ENCODE data around the gene KLHL40.

Gene KLHL40

GRCh38 chr3:42685363-42685881 is at the start of gene KLHL40:
TSS of gene KLHL40 (plus strand) at chr3:42685537. CDS start at chr3:42685619, 82 bp downstream.
- no peak for DNase-seq

DNA sequence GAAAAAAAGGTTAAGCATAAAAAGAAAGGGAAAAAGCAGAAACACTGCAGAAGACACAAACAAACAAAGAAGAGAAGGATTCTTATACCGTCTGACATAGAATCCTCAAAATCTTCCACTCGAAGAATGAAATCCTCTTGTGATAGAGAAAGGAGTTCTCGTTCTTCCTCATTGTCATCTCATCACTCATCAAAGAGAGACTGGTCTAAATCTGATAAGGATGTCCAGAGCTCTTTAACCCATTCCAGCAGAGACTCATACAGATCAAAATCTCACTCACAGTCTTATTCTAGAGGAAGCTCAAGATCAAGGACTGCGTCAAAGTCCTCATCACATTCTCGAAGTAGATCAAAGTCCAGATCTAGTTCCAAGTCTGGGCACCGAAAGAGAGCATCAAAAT is 48.3 kb upstream of the KLHL40 start:
- DNase-seq, result no peak

- no peak for DNase-seq
Measured at GRCh38 chr3:42638339-42638842, 46.9 kb upstream of the KLHL40 start.

DNA sequence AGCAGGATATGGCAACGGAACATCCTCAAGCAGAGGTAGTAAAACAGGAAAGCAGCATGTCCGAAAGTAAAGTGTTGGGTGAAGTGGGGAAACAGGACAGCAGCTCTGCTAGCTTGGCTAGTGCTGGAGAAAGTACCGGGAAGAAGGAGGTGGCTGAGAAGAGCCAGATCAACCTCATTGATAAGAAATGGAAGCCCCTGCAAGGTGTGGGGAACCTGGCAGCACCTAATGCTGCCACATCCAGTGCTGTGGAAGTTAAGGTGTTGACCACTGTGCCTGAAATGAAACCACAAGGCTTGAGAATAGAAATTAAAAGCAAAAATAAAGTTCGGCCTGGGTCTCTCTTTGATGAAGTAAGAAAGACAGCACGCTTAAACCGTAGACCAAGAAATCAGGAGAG is 46.1 kb upstream of the KLHL40 start:
- DNase-seq, result no peak

DNA sequence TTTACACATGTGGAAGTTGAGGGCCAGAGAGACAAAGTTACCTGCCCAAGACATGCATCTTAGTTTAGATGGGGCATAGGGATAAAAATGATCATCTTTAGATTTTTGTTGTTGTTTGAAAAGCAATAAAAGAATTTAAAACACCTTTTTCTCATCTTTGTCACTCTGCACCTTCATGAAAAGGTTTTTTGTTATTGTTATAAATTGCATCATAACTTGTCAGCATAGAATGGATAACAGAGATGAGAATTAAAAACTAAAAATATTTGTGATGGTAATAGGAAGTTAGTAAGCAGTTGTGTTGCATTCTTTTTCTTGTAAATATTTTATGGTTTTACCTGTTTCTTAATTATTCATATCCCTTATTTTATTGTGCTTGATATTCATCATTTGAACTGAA is 45.2 kb upstream of the KLHL40 start:
- DNase-seq, result no peak

- no peak for DNase-seq
Measured at GRCh38 chr3:42640771-42641370, 44.5 kb upstream of the KLHL40 start.

DNA sequence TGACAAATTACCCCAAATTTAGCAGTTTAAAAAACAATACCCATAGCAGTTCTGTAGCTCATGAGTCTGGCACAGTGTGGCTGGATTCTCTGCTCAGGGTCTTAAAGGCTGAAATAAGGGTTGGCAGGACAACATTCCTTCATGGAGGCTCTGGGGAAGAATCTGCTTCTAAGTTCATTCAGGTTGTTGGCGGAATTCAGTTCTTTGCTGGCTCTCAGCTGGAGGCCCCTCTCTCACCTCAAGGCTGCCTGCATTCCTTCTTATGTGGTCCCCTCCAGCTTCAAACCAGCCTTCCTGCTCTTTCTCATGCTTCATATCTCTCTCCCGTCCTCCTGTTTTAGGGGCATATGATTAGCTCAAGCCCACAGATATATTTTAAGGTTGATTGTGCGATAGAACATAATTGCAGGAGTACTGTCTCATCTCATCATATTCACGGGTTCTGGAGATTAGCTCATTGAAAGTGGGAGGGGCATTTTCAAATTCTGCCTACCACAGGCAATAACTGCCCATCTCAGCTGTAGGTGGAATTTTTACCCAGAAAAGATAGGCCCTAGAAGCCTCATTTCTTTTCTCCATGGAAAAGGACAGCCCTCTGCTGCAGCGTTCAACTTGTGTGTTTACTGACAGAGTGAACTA is 37.4 kb upstream of the KLHL40 start:
- DNase-seq, result no peak

DNA sequence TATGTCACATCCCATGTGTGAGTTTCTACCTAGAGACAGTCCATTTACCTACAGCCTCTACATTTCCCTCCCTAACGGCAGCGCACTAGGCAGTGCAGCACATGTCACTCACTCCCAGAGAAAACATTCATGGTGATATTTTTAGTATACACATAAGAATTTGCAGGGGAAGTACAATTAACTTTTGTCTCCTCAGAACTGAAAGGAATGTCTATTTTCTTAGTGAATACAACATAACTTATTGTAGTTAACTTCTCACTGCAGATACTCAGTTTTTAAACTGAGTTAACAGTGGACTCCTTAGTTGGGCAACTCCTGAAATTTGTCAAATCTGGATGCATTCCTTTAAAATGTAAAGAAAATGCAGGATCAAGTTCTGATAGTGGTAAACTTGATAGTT is 36.3 kb upstream of the KLHL40 start:
- DNase-seq, result no peak

GRCh38 chr3:42649783-42650182 is 35.6 kb upstream of the KLHL40 start:
- DNase-seq, result no peak

DNA sequence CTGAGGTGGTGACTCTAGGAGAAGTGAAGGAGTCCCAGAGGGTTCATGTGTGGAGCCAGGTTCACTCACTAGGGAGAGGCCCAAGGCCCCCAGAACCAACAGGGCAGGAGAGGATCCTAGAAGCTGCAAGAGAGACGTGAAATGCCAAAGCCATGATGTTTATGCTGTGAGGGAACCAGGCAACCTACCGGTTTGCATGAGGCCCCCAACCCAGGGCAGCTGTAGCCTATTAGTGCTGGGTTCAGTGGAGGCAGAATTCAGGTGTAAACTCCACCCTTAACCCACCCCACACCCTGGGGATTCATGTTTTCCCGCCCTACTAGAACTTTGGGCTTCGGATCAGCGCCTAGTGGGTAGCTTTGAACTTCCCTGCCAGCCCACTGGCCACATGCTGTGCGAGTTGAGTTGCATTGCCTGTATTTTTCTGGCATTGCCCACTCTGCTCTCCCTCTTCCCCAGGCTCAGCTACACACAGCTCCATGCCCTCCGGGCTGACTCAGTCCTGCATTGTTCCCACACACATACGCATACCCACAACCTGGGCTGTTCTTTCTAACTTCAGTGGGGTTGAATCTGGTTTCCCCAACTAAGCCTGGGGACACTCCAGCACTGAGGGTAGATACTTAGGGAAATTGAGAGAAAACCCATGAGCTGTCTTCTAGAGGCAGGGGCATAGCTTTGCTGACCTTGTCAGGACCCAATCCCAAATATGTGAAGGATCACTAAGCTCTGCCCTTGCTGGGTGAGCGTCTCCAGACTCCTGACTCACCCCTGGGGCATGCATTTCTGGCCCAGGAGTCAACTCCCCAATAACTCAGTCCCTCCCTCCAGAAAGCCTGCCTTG is 33.9 kb upstream of the KLHL40 start:
- no peak for DNase-seq

DNA sequence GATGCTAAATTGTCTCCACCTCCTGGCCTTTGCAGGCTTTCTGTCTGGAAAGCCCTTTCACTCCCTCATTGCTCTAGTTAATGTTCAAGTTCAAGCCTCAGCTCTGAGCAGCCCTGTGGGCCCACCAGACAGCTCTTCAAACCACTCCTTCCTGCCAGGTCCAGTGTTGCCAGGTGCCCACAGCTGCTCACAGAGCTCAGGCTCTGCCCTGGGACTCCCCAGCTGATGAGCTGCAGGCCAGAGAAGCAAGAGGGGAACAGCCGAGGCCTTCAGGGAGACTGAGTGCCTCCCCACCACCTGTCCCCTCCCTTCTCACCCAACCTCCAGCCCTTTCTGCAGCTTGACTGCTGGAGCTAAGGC is 33.1 kb upstream of the KLHL40 start:
- no peak for DNase-seq

- no peak for DNase-seq
Measured at GRCh38 chr3:42652611-42653302, 32.6 kb upstream of the KLHL40 start.

DNA sequence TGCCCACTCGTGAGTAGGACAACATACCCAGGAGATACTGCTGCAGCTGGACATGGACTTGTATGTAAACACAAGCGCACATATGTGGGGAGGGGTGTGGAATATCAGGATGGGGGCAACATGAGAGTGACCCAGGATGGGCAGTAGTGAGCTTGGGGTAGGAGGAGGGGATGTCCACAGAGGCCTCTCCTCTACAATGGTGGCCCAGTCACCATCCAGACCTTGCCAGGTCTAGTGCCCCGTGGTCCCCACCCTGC is 32.1 kb upstream of the KLHL40 start:
- no peak for DNase-seq

DNA sequence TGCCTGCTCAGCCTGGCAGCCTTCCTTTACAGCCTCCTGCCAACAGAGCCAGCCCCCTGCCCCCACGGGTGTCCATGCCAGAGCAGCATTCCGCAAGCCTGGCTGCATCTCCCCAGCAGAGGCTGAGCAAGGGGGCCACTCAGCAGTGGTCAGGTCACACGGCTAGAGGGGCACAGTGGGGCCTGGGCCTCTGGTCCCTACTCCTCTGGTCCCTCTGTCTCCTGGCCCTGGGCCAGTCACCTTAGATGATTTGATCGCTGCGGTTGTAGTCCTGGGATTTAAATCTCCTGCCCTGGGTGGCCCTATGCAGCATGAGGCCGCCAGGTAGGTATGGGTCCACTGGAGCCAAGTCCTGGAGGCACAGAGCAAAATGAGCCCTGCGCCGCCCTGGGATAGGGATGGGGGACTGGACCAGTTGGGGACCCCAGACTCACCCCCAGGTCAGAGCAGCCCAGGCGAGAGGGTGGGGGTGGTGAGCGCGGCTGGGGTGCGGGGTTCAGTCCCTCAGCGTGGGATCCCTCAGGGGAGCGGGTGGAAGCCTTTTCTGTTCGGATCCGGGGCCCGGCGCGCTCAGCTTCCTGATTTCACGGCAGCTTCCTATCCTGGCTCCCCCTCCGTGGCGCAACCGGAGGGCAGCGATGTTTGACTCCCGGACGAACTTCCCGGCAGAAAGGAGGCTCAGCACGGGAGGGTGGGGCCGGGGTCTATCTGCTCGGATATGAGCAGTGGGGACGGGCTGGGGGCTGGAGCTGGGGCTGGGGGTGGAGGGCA is 31.6 kb upstream of the KLHL40 start, which contains the start of gene ZBTB47:
ZBTB47 (plus strand) TSS at position 138 of the 771 bp plus-strand sequence. CDS start 4,659 bp downstream, outside the sequence.
- DNase-seq, result peak; percentile 58

- peak; percentile 56 for DNase-seq
Measured at GRCh38 chr3:42654331-42655201, 30.8 kb upstream of the KLHL40 start.

DNA sequence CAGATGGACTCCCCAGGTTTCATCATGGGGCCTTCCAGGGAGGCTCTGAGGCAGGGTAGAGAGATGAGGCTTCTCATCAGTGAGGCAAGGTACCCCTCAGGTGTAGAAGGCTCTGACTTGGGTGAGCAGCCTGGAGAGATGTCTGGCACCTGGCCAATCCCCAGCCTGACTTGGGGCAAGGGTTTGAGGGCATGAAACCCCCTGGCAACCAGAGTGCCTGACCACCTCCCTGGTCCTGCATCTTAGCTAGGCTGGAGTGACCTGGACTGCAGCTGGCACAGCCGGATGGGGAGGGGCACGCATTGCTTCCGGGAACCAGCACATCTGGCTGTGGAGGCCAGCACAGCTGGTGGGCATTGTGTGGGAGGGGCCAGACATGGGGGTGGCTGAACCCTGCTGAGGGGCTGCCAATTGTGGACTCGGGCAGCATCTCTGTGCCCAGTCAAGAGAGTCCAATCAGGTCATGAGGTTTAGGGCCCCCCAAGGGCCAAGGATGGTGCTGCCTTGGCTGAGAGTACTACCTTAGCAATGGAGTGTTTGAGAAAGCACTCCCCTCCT is 29.9 kb upstream of the KLHL40 start:
- DNase-seq, result no peak

GRCh38 chr3:42655980-42656679 is 29.2 kb upstream of the KLHL40 start:
- DNase-seq, result no peak

GRCh38 chr3:42656680-42657610 is 28.4 kb upstream of the KLHL40 start:
- DNase-seq, result no peak

- no peak for DNase-seq
Measured at GRCh38 chr3:42657675-42658074, 27.7 kb upstream of the KLHL40 start.
